Astrocyte (in vitro differentiated cells and primary cell): ENCODE data around the gene BCL2L1.

Experiments used
- EZH2 ChIP-seq: IDR thresholded peaks from 2 replicates; pipeline ENCODE4 v1.6.1; 2012; ENCODE audit warnings: mild to moderate bottlenecking, low read length, inconsistent platforms; ENCODE audit not compliant: insufficient read depth
- TF ChIP-seq, protein P1 (sequence below): IDR thresholded peaks from 2 replicates; pipeline ENCODE4 v1.5.1; 2011; ENCODE audit warnings: low read depth, mild to moderate bottlenecking, inconsistent platforms, low read length, moderate library complexity; ENCODE audit not compliant: insufficient read depth

DNA sequence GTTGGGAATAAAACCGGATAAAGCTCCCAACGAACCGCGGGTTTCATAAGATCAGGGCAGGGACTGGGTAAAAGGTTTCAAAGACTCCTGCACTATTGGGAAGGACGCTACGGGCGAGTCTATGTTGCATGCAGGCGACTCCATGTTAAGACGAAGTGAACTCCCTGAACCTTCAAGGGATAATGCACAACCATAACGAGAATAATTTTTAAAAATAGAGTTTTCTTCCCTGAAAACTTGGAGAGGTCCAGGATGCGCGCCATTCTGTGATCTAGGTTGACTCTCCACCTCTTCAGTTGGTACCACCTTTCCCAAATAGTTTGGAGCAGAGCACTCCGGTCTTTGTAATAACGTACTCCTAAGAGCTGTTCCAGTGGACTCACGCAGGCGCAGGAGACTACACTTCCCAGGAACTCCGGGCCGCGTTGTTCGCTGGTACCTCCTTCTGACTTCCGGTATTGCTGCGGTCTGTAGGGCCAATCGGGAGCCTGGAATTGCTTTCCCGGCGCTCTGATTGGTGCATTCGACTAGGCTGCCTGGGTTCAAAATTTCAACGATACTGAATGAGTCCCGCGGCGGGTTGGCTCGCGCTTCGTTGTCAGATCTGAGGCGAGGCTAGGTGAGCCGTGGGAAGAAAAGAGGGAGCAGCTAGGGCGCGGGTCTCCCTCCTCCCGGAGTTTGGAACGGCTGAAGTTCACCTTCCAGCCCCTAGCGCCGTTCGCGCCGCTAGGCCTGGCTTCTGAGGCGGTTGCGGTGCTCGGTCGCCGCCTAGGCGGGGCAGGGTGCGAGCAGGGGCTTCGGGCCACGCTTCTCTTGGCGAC lies 16.3 kb upstream of the BCL2L1 start, which contains the start of gene TPX2:
- TF ChIP-seq, protein P1, sequence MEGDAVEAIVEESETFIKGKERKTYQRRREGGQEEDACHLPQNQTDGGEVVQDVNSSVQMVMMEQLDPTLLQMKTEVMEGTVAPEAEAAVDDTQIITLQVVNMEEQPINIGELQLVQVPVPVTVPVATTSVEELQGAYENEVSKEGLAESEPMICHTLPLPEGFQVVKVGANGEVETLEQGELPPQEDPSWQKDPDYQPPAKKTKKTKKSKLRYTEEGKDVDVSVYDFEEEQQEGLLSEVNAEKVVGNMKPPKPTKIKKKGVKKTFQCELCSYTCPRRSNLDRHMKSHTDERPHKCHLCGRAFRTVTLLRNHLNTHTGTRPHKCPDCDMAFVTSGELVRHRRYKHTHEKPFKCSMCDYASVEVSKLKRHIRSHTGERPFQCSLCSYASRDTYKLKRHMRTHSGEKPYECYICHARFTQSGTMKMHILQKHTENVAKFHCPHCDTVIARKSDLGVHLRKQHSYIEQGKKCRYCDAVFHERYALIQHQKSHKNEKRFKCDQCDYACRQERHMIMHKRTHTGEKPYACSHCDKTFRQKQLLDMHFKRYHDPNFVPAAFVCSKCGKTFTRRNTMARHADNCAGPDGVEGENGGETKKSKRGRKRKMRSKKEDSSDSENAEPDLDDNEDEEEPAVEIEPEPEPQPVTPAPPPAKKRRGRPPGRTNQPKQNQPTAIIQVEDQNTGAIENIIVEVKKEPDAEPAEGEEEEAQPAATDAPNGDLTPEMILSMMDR: no peak
- no peak for TF ChIP-seq EZH2
